GM23338 (cell line): ENCODE measurements around the gene CLEC17A. TPM values are rescaled to one million over a fixed set of nuclear protein-coding genes. Genes with fewer than 3 reads are reported as not detected.
A peak's percentile ranks its signal among the peaks of the same experiment; 100 is the strongest.

Experiments
- ATAC-seq: fragments of 200-7000 bp; cut with Tn5 transposase; 3 replicates; pipeline ENCODE4 v1.9.1; 2020
- DNase-seq: peaks from one replicate; pipeline ENCODE4 v3.0.0-alpha.2; 2015; ENCODE audit warnings: low spot score
- H2AFZ ChIP-seq: fragments of 200-600 bp; sonication (generic); 2 replicates; pipeline ENCODE4 v1.8.0; 2016; ENCODE audit warnings: antibody characterized with exemption, mild to moderate bottlenecking, moderate library complexity
- H3F3A ChIP-seq: fragments of 200-600 bp; sonication (generic); replicated peaks from 2 replicates; pipeline ENCODE4 v1.8.0; 2017; ENCODE audit warnings: antibody characterized with exemption, mixed run types, low read depth
- H3K27ac ChIP-seq: fragments of 200-600 bp; sonication (generic); 2 replicates; pipeline ENCODE4 v1.6.1; 2016; ENCODE audit warnings: low read depth
- H3K27me3 ChIP-seq: fragments of 200-600 bp; sonication (generic); 2 replicates; pipeline ENCODE4 v1.8.0; 2016; ENCODE audit warnings: mild to moderate bottlenecking, mixed run types, moderate library complexity; ENCODE audit not compliant: insufficient read depth
- H3K36me3 ChIP-seq: fragments of 200-600 bp; sonication (generic); 2 replicates; pipeline ENCODE4 v1.8.0; 2016; ENCODE audit warnings: mild to moderate bottlenecking; ENCODE audit not compliant: insufficient read depth
- H3K4me1 ChIP-seq: fragments of 200-600 bp; sonication (generic); 2 replicates; pipeline ENCODE4 v1.8.0; 2016; ENCODE audit warnings: mild to moderate bottlenecking, moderate library complexity; ENCODE audit not compliant: insufficient read depth
- H3K4me2 ChIP-seq: fragments of 200-600 bp; sonication (generic); 2 replicates; pipeline ENCODE4 v1.7.1; 2017; ENCODE audit warnings: mixed run types
- H3K4me3 ChIP-seq: fragments of 200-600 bp; sonication (generic); 2 replicates; pipeline ENCODE4 v1.6.1; 2016; ENCODE audit warnings: mixed run types
- H3K79me2 ChIP-seq: fragments of 200-600 bp; sonication (generic); replicated peaks from 2 replicates; pipeline ENCODE4 v1.8.0; 2017; ENCODE audit warnings: mild to moderate bottlenecking; ENCODE audit not compliant: insufficient read depth
- H3K9me2 ChIP-seq: fragments of 200-600 bp; sonication (generic); 2 replicates; pipeline ENCODE4 v1.8.0; 2017; ENCODE audit not compliant: insufficient read depth
- H4K20me1 ChIP-seq: fragments of 200-600 bp; sonication (generic); replicated peaks from 2 replicates; pipeline ENCODE4 v1.8.0; 2017; ENCODE audit warnings: mild to moderate bottlenecking; ENCODE audit not compliant: insufficient read depth
- H3K27ac Mint-ChIP-seq: 2 replicates; pipeline ENCODE4 v1.8.0; 2020; ENCODE audit warnings: inconsistent platforms, mild to moderate bottlenecking, moderate library complexity, mixed read lengths
- H3K27me3 Mint-ChIP-seq: 3 replicates; pipeline ENCODE4 v1.8.0; 2022; ENCODE audit warnings: low read depth, mild to moderate bottlenecking, moderate library complexity, mixed read lengths, inconsistent platforms; ENCODE audit not compliant: insufficient read depth, poor library complexity
- H3K36me3 Mint-ChIP-seq: 3 replicates; pipeline ENCODE4 v1.8.0; 2021; ENCODE audit warnings: low read depth, mild to moderate bottlenecking, inconsistent platforms, moderate library complexity, mixed read lengths
- H3K4me1 Mint-ChIP-seq: 3 replicates; pipeline ENCODE4 v1.8.0; 2020; ENCODE audit warnings: mild to moderate bottlenecking, inconsistent platforms, mixed read lengths
- H3K4me3 Mint-ChIP-seq: 3 replicates; pipeline ENCODE4 v1.8.0; 2021; ENCODE audit warnings: moderate library complexity, mild to moderate bottlenecking, inconsistent platforms, mixed read lengths
- H3K9me3 Mint-ChIP-seq: 3 replicates; pipeline ENCODE4 v1.8.0; 2020; ENCODE audit warnings: moderate library complexity, mild to moderate bottlenecking, inconsistent platforms, mixed read lengths
- CREB1 ChIP-seq: fragments of 250-450 bp; sonication (Bioruptor Pico); IDR thresholded peaks from 2 replicates; pipeline ENCODE4 v1.5.0; 2020; ENCODE audit warnings: low read depth, mild to moderate bottlenecking, moderate library complexity
- CTCF ChIP-seq, 2 experiments: fragments of 200-600 bp in 1 of 2; sonication (generic) in 1 of 2; conservative IDR thresholded peaks; 2 replicates each; pipeline versions ENCODE4 v1.5.1 to v1.6.1; 2016 to 2017; ENCODE audit warnings: antibody characterized with exemption in 2 of 2, low read depth in 2 of 2, mild to moderate bottlenecking in 2 of 2, moderate library complexity in 1 of 2
- ETS1 ChIP-seq: IDR thresholded peaks from 2 replicates; pipeline ENCODE4 v1.6.1; 2016; ENCODE audit warnings: antibody characterized with exemption
- EZH2 ChIP-seq: fragments of 200-600 bp; sonication (generic); IDR thresholded peaks from one replicate; pipeline ENCODE4 v1.8.0; 2017; ENCODE audit warnings: antibody characterized with exemption, mild to moderate bottlenecking, low read depth; ENCODE audit not compliant: unreplicated experiment
- EZH2phosphoT487 ChIP-seq: fragments of 200-600 bp; sonication (generic); IDR thresholded peaks from one replicate; pipeline ENCODE4 v1.8.1; 2018; ENCODE audit warnings: antibody characterized with exemption; ENCODE audit not compliant: unreplicated experiment
- JUNB ChIP-seq: IDR thresholded peaks from one replicate; pipeline ENCODE4 v1.6.1; 2016; ENCODE audit warnings: antibody characterized with exemption; ENCODE audit not compliant: unreplicated experiment
- NANOG ChIP-seq: IDR thresholded peaks from 2 replicates; pipeline ENCODE4 v1.6.1; 2016; ENCODE audit warnings: antibody characterized with exemption, borderline replicate concordance
- POLR2AphosphoS5 ChIP-seq: IDR thresholded peaks from 2 replicates; pipeline ENCODE4 v1.6.1; 2016; ENCODE audit warnings: antibody characterized with exemption, low read depth
- REST ChIP-seq: IDR thresholded peaks from one replicate; pipeline ENCODE4 v1.6.1; 2018; ENCODE audit warnings: antibody characterized with exemption; ENCODE audit not compliant: unreplicated experiment
- STAT1 ChIP-seq: IDR thresholded peaks from one replicate; pipeline ENCODE4 v1.6.1; 2016; ENCODE audit warnings: antibody characterized with exemption; ENCODE audit not compliant: unreplicated experiment
- ZNF114 ChIP-seq: fragments of 250-450 bp; sonication (Bioruptor Pico); IDR thresholded peaks from 2 replicates; pipeline ENCODE4 v1.5.0; 2020; ENCODE audit warnings: mild to moderate bottlenecking, moderate library complexity
- ZNF331 ChIP-seq: fragments of 250-450 bp; sonication (Bioruptor Pico); IDR thresholded peaks from 2 replicates; pipeline ENCODE4 v1.5.0; 2020; ENCODE audit warnings: low read depth, mild to moderate bottlenecking, moderate library complexity
- ZNF462 ChIP-seq: fragments of 250-450 bp; sonication (Bioruptor Pico); IDR thresholded peaks from 2 replicates; pipeline ENCODE4 v1.5.0; 2020; ENCODE audit warnings: mild to moderate bottlenecking, moderate library complexity
- polyA plus RNA-seq: library from polyadenylated mRNA; unstranded; fragments of >200 nt; fragmentation: Nextera tagmentation; extraction: Ambion mirVana; gene quantifications from 2 replicates; pipeline ENCODE4 v1.2.1, GENCODE V29; 2016
- total RNA-seq: library from RNA; depleted of rRNA; stranded (reverse); fragments of >200 nt; shearing (Covaris generic); gene quantifications from 2 replicates; pipeline ENCODE4 v1.2.3, GENCODE V29; 2014

CLEC17A gene
- total and polyA plus RNA-seq, 2 experiments from 2014 or later, result 0.17 TPM; not detected in 1

- no peaks in the 10 kb centered on the region; the same call in 1 of the 2 replicates for H3K4me1 ChIP-seq
- H4K20me1 ChIP-seq, result peaks cover 3% of the 10 kb centered on the region; the same call in 1 of the 2 replicates
- H3K4me2 ChIP-seq, result peak overlapping the region; percentile 93
- no peak overlapping the region for H2AFZ ChIP-seq
- peaks cover 15% of the 10 kb centered on the region; the same call in 2 of the 3 replicates for H3K4me1 Mint-ChIP-seq
- H3K4me3 Mint-ChIP-seq, result peak overlapping the region; percentile 99
- peaks cover 9% of the 10 kb centered on the region for H3K36me3 Mint-ChIP-seq
- H3K36me3 ChIP-seq, result no peaks in the 10 kb centered on the region
- no peaks in the 10 kb centered on the region; the same call in 1 of the 3 replicates for H3K9me3 Mint-ChIP-seq
- no peaks in the 10 kb centered on the region for H3K9me2 ChIP-seq
- H3F3A ChIP-seq, result 0 out of 2 replicates have a peak, but pooled peaks cover 10% of the 10 kb centered on the region
- H3K27me3 ChIP-seq, result no peaks in the 10 kb centered on the region
- H3K27ac Mint-ChIP-seq, result peak overlapping the region; percentile 95
- TF ChIP-seq STAT1, result no peak
- no peak for TF ChIP-seq NANOG
- no peak for TF ChIP-seq ZNF114 (CRISPR knock-in tag)
- no peak for TF ChIP-seq ZNF462 (CRISPR knock-in tag)
- TF ChIP-seq ZNF331 (CRISPR knock-in tag), result no peak
- TF ChIP-seq CTCF (conservative IDR thresholded peaks at IDR 0.05; ENCODE audit: low read depth in 2 of 2), result no peak
- TF ChIP-seq ETS1, result no peak
- TF ChIP-seq POLR2AphosphoS5, result no peak
- TF ChIP-seq JUNB, result no peak
- no peak for TF ChIP-seq EZH2
- TF ChIP-seq EZH2phosphoT487, result no peak
- TF ChIP-seq REST, result no peak
- no peak for TF ChIP-seq CREB1 (CRISPR knock-in tag)
- H3K27ac ChIP-seq, result peak overlapping the region; percentile 94
- ATAC-seq (no peak), DNase-seq (no peak)
- H3K79me2 ChIP-seq, result peaks cover 22% of the 10 kb centered on the region
- peaks cover 7% of the 10 kb centered on the region for H3K27me3 Mint-ChIP-seq
- peak overlapping the region; percentile 99 for H3K4me3 ChIP-seq
Measured at GRCh38 chr19:14570864-14571527, 11.9 kb upstream of the CLEC17A start.
